Ishikawa (cell line): ENCODE results near the gene SGCD.

Experiments
- TAF1 ChIP-seq: IDR thresholded peaks from 2 replicates; pipeline ENCODE4 v1.6.1; 2012; ENCODE audit warnings: low read depth, mild to moderate bottlenecking
- ZBTB7A ChIP-seq: IDR thresholded peaks from 2 replicates; pipeline ENCODE4 v1.6.1; 2012; ENCODE audit warnings: low read depth

DNA sequence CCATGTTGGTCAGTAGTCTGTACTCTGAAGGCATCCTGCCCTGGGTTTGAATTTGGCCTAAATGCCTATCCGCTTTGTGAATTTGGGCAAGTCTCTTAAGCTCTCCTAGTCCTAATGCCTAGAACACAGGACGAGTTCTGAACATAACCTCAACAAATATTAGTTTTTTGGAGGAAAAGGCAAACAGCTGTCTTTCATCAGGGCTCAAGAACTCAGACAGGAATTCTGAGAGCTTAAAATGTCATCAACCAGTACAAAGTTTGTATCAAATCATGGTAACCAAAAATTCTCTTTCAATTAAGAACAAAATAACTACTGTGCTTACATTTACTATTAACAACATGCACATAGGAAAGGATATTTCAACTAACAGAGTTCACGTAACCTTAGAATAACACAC, 340.7 kb downstream of the SGCD start:
- TF ChIP-seq ZBTB7A (no peak), TAF1 (no peak)
